Suprapubic skin (tissue), 4 donors: ENCODE measurements around the gene DPEP2.

Experiments used
- EP300 ChIP-seq: sonication (generic); formaldehyde crosslinking; IDR thresholded peaks from one replicate; pipeline ENCODE4 v1.6.1; 2017; ENCODE audit warnings: antibody characterized with exemption
- POLR2A ChIP-seq, 2 donors: fragments of 450-650 bp; IDR thresholded peaks; one replicate each; pipeline ENCODE4 v1.6.1; 2017; ENCODE audit warnings: antibody characterized with exemption in 2 of 2, mild to moderate bottlenecking in 2 of 2, moderate library complexity in 2 of 2
- POLR2AphosphoS5 ChIP-seq, 3 donors: sonication (generic); formaldehyde crosslinking; IDR thresholded peaks; one replicate each; pipeline ENCODE4 v1.6.1; 2017; ENCODE audit warnings: antibody characterized with exemption in 3 of 3
- TF ChIP-seq, protein P1 (sequence below), 2 donors: fragments of 200-600 bp in 1 of 2; fragments of 450-650 bp in 1 of 2; sonication (generic) in 1 of 2; IDR thresholded peaks; one replicate each; pipeline ENCODE4 v1.5.1; 2016 to 2019; ENCODE audit warnings: antibody characterized with exemption in 2 of 2, mild to moderate bottlenecking in 1 of 2, moderate library complexity in 1 of 2

DNA sequence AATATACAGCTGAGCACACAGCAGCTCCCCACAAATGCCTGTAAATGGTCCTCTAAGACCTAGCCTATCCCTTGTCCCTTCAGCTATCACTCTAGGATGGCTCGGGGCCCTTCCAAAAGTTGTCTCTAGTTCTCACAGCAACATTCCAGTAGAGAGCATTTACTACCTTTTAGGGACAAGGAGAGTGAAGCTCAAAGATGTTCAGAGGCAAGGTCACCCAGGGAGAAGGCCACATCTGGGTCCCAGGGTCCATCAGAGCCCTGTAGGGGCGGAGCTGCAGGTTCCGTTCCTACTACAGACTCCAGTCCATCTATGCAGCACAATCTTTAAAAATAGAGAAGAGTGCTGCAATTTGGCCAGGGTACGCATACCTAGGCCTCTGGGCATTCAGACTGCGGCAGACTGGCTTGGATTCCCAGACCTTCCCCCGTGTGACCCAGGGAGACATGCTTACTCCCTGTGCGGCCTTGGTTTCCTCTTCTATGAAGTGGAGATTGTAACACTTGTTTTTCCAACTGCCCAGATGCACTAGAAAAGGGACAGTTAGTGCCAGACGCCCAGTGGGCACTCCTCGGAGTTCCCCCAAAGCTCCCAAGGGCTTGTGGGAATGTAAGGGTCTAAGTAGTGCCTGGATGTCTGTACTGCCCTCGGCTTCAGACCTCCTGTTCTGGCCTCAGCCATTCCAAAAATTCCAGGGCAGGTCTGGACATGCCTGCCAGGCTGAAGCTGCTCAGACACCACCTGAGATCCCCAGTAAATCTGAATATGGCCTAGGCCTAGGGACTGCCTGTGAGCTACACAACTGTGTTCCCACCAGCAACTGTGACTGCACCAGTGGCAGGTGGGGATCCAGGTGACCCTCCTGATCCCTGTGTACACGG, 33.4 kb downstream of the DPEP2 start:
- TF ChIP-seq, protein P1, sequence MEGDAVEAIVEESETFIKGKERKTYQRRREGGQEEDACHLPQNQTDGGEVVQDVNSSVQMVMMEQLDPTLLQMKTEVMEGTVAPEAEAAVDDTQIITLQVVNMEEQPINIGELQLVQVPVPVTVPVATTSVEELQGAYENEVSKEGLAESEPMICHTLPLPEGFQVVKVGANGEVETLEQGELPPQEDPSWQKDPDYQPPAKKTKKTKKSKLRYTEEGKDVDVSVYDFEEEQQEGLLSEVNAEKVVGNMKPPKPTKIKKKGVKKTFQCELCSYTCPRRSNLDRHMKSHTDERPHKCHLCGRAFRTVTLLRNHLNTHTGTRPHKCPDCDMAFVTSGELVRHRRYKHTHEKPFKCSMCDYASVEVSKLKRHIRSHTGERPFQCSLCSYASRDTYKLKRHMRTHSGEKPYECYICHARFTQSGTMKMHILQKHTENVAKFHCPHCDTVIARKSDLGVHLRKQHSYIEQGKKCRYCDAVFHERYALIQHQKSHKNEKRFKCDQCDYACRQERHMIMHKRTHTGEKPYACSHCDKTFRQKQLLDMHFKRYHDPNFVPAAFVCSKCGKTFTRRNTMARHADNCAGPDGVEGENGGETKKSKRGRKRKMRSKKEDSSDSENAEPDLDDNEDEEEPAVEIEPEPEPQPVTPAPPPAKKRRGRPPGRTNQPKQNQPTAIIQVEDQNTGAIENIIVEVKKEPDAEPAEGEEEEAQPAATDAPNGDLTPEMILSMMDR (IDR thresholded peaks at IDR 0.05), result no peak
- TF ChIP-seq POLR2AphosphoS5 (IDR thresholded peaks at IDR 0.05), result no peak
- no peak for TF ChIP-seq POLR2A (IDR thresholded peaks at IDR 0.05)
- no peak for TF ChIP-seq EP300
